IMR-90 (cell line): ENCODE results near the gene RAP1A. TPM values are rescaled to one million over a fixed set of nuclear protein-coding genes. Genes with fewer than 3 reads are reported as not detected.

Experiments
- ATAC-seq: fragments of 200-7000 bp; cut with Tn5 transposase; 2 replicates; pipeline ENCODE4 v1.9.1; 2020; ENCODE audit warnings: low read depth, mild to moderate bottlenecking, moderate library complexity
- BruUV-seq: library from RNA; stranded (reverse); fragments of 400-500 nt; replicated peaks from 2 replicates; lab custom pipeline; 2021; lab: Mats Ljungman, UMichigan
- CTCF ChIA-PET: fragments of 300-600 bp; formaldehyde crosslinking; extraction: SDS; loops from one replicate; lab custom pipeline; 2021; ENCODE audit warnings: antibody characterized with exemption; lab: Yijun Ruan, JAX
- POLR2A ChIA-PET: fragments of 300-600 bp; sonication (Branson Sonifier 250); formaldehyde crosslinking; loops from one replicate; lab custom pipeline; 2022; ENCODE audit warnings: antibody characterized with exemption; ENCODE audit not compliant: unreplicated experiment; lab: Charles Lee
- DNase-seq: peaks from one replicate; pipeline ENCODE4 v3.0.0; 2013
- H2AFZ ChIP-seq: replicated peaks from 2 replicates; pipeline ENCODE3; 2013; ENCODE audit warnings: low read length, mild to moderate bottlenecking; ENCODE audit not compliant: poor library complexity
- H2AK5ac ChIP-seq: 2 replicates; pipeline ENCODE4 v1.6.1; 2013; ENCODE audit warnings: low read depth, low read length, inconsistent platforms
- H2AK9ac ChIP-seq: replicated peaks from 2 replicates; pipeline ENCODE3; 2013; ENCODE audit warnings: mild to moderate bottlenecking, low read depth, low read length, moderate library complexity; ENCODE audit not compliant: poor library complexity
- H2BK120ac ChIP-seq: 2 replicates; pipeline ENCODE4 v1.6.1; 2013; ENCODE audit warnings: low read depth, low read length, inconsistent platforms
- H2BK15ac ChIP-seq: 3 replicates; pipeline ENCODE4 v1.6.1; 2013; ENCODE audit warnings: low read depth, low read length, inconsistent platforms
- H2BK20ac ChIP-seq: 2 replicates; pipeline ENCODE4 v1.6.1; 2013; ENCODE audit warnings: low read depth, mild to moderate bottlenecking, inconsistent platforms, low read length, moderate library complexity
- H2BK5ac ChIP-seq: 2 replicates; pipeline ENCODE4 v1.6.1; 2013; ENCODE audit warnings: mild to moderate bottlenecking, low read depth, low read length, inconsistent platforms; ENCODE audit not compliant: poor library complexity, severe bottlenecking
- H3K14ac ChIP-seq: replicated peaks from 2 replicates; pipeline ENCODE4 v1.6.1; 2013; ENCODE audit warnings: low read depth, low read length, inconsistent platforms
- H3K18ac ChIP-seq: 2 replicates; pipeline ENCODE4 v1.6.1; 2013; ENCODE audit warnings: low read depth, low read length, control low read depth
- H3K23ac ChIP-seq: 2 replicates; pipeline ENCODE4 v1.6.1; 2013; ENCODE audit warnings: low read depth, low read length, inconsistent platforms
- H3K27ac ChIP-seq: 2 replicates; pipeline ENCODE4 v1.5.1; 2013; ENCODE audit warnings: mild to moderate bottlenecking, control low read depth, low read length; ENCODE audit not compliant: insufficient read depth
- H3K27me3 ChIP-seq: 2 replicates; pipeline ENCODE4 v1.6.1; 2013; ENCODE audit warnings: low read length; ENCODE audit not compliant: control insufficient read depth, insufficient read depth
- H3K36me3 ChIP-seq: 2 replicates; pipeline ENCODE4 v1.6.1; 2013; ENCODE audit warnings: low read length, mixed read lengths; ENCODE audit not compliant: control insufficient read depth, insufficient read depth
- H3K4ac ChIP-seq: 2 replicates; pipeline ENCODE4 v1.6.1; 2013; ENCODE audit warnings: low read depth, low read length, inconsistent platforms
- H3K4me1 ChIP-seq: 2 replicates; pipeline ENCODE4 v1.6.1; 2013; ENCODE audit warnings: low read length, mixed read lengths; ENCODE audit not compliant: control insufficient read depth, insufficient read depth
- H3K4me2 ChIP-seq: 2 replicates; pipeline ENCODE4 v1.6.1; 2013; ENCODE audit warnings: low read depth, mild to moderate bottlenecking, control low read depth, low read length, moderate library complexity
- H3K4me3 ChIP-seq: 2 replicates; pipeline ENCODE4 v1.5.1; 2013; ENCODE audit warnings: low read depth, mild to moderate bottlenecking, control low read depth, low read length, moderate library complexity; ENCODE audit not compliant: insufficient read depth
- H3K56ac ChIP-seq: 2 replicates; pipeline ENCODE4 v1.6.1; 2013; ENCODE audit warnings: low read length, inconsistent platforms; ENCODE audit not compliant: insufficient read depth; ENCODE audit errors: extremely low read depth
- H3K79me1 ChIP-seq, 2 experiments: 2 replicates each; pipeline ENCODE4 v1.6.1; 2013; ENCODE audit warnings: low read length in 2 of 2, inconsistent platforms in 1 of 2, low read depth in 1 of 2
- H3K9ac ChIP-seq: 2 replicates; pipeline ENCODE4 v1.6.1; 2013; ENCODE audit warnings: low read depth, low read length, control low read depth
- H3K9me1 ChIP-seq: 2 replicates; pipeline ENCODE4 v1.6.1; 2013; ENCODE audit warnings: low read length, inconsistent platforms; ENCODE audit not compliant: insufficient read depth
- H3K9me3 ChIP-seq: 2 replicates; pipeline ENCODE4 v1.6.1; 2013; ENCODE audit warnings: low read length; ENCODE audit not compliant: control insufficient read depth, insufficient read depth
- H4K20me1 ChIP-seq: 2 replicates; pipeline ENCODE4 v1.6.1; 2013; ENCODE audit warnings: low read length, inconsistent platforms; ENCODE audit not compliant: insufficient read depth
- H4K5ac ChIP-seq: 2 replicates; pipeline ENCODE4 v1.6.1; 2013; ENCODE audit warnings: mild to moderate bottlenecking, low read depth, low read length, control low read depth
- H4K8ac ChIP-seq, 2 experiments: 2 replicates each; pipeline ENCODE4 v1.6.1; 2013; ENCODE audit warnings: low read depth in 2 of 2, low read length in 2 of 2, control low read depth in 1 of 2, inconsistent platforms in 1 of 2
- H4K91ac ChIP-seq: 2 replicates; pipeline ENCODE4 v1.6.1; 2013; ENCODE audit warnings: low read depth, low read length, inconsistent platforms; ENCODE audit not compliant: insufficient read depth
- BHLHE40 ChIP-seq: fragments of 150-350 bp; IDR thresholded peaks from 2 replicates; pipeline ENCODE4 v1.6.1; 2016; ENCODE audit warnings: mild to moderate bottlenecking, low read depth, low read length
- MAFK ChIP-seq: IDR thresholded peaks from 2 replicates; pipeline ENCODE4 v1.6.1; 2012; ENCODE audit warnings: low read depth, low read length, improper control_type of control experiment
- MAZ ChIP-seq: IDR thresholded peaks from 2 replicates; pipeline ENCODE4 v1.6.1; 2012; ENCODE audit warnings: low read depth, mild to moderate bottlenecking, low read length, improper control_type of control experiment, moderate library complexity, borderline replicate concordance
- MXI1 ChIP-seq: IDR thresholded peaks from 2 replicates; pipeline ENCODE4 v1.6.1; 2012; ENCODE audit warnings: low read depth, mild to moderate bottlenecking, low read length, moderate library complexity, borderline replicate concordance
- RAD21 ChIP-seq: IDR thresholded peaks from 2 replicates; pipeline ENCODE4 v1.6.1; 2012; ENCODE audit warnings: low read length, improper control_type of control experiment
- RCOR1 ChIP-seq: IDR thresholded peaks from 2 replicates; pipeline ENCODE4 v1.6.1; 2012; ENCODE audit warnings: mild to moderate bottlenecking, low read length, improper control_type of control experiment; ENCODE audit not compliant: insufficient replicate concordance
- RFX5 ChIP-seq: IDR thresholded peaks from 2 replicates; pipeline ENCODE4 v1.8.0; 2012; ENCODE audit warnings: low read depth, mild to moderate bottlenecking, low read length, moderate library complexity
- SMC3 ChIP-seq: fragments of 150-350 bp; IDR thresholded peaks from 2 replicates; pipeline ENCODE4 v1.6.1; 2016; ENCODE audit warnings: low read depth, mild to moderate bottlenecking, antibody characterized with exemption, low read length, moderate library complexity
- WGBS, 2 experiments: methylation state at CpG; one replicate each; pipeline versions ENCODE4 v1.1.5 to v1.1.7; 2013; ENCODE audit warnings: missing lambda C conversion rate in 2 of 2; ENCODE audit not compliant: insufficient read length in 1 of 2; ENCODE audit errors: extremely low coverage in 2 of 2; 5-methylcytosine and 5-hydroxymethylcytosine counted together
- dilution Hi-C: fragments of 300-500 bp; cut with HindIII; formaldehyde crosslinking; loops from one replicate; pipeline ENCODE4 v1.14.3; 2018; ENCODE audit warnings: low sequenced_read_pairs; ENCODE audit not compliant: unreplicated experiment
- in situ Hi-C: fragments of 300-500 bp; cut with MboI; formaldehyde crosslinking; loops from 3 replicates; pipeline ENCODE4 v1.14.3; 2019; ENCODE audit warnings: low sequenced_read_pairs, inconsistent platforms, mixed read lengths
- intact Hi-C: fragments of 100-400 bp; cut with micrococcal nuclease; formaldehyde crosslinking; loops from 2 replicates; pipeline ENCODE4 v1.10.0; 2022
- polyA plus RNA-seq, 3 experiments: library from polyadenylated mRNA; depleted of rRNA; stranded (reverse); fragments of >200 nt; gene quantifications; 2 replicates each; pipeline ENCODE4 v1.2.3, GENCODE V29; 2012; ENCODE audit warnings: low replicate concordance in 1 of 3
- total RNA-seq: library from RNA; depleted of rRNA; stranded (reverse); fragments of >200 nt; gene quantifications from 2 replicates; pipeline ENCODE4 v1.2.3, GENCODE V29; 2012
- TF ChIP-seq, protein P1 (sequence below): conservative IDR thresholded peaks from 2 replicates; pipeline ENCODE4 v1.5.1; 2012; ENCODE audit warnings: mild to moderate bottlenecking, low read depth, low read length, improper control_type of control experiment

The RAP1A gene
- total and polyA plus RNA-seq, 2 of the 4 experiments (the other 2 are of a cell fraction) = 18.1 to 43.6 TPM

- H3K18ac ChIP-seq = no peak overlapping the region
- dilution Hi-C loops (no loop called here), intact Hi-C loops (no loop called here), in situ Hi-C loops (no loop called here)
- H3K14ac ChIP-seq = no peak overlapping the region
- no peaks in the 10 kb centered on the region for H3K79me1 ChIP-seq
- POLR2A ChIA-PET = no interaction called here
- H3K27ac ChIP-seq = no peak overlapping the region
- no peak overlapping the region for H3K4me2 ChIP-seq
- peaks cover 5% of the 10 kb centered on the region for H3K4me1 ChIP-seq
- H2AK9ac ChIP-seq = no peak overlapping the region
- no peaks in the 10 kb centered on the region; the same call in 1 of the 2 replicates for H3K27me3 ChIP-seq
- no peaks in the 10 kb centered on the region for H4K20me1 ChIP-seq
- H3K36me3 ChIP-seq = no peaks in the 10 kb centered on the region
- H3K23ac ChIP-seq = no peak overlapping the region
- ATAC-seq (no peak), DNase-seq (no peak)
- H2AFZ ChIP-seq = peak overlapping the region; percentile 16
- no peak overlapping the region for H2AK5ac ChIP-seq
- no peak overlapping the region for H2BK5ac ChIP-seq
- H3K4ac ChIP-seq = no peak overlapping the region
- H2BK15ac ChIP-seq = no peak overlapping the region
- H4K91ac ChIP-seq = no peak overlapping the region
- WGBS, 2 experiments = 40% methylated on average over 1 of the region's 7 CpGs; no CpG with 5 or more reads in 1 of the 2 experiments
- H3K56ac ChIP-seq = no peak overlapping the region
- H3K9ac ChIP-seq = no peak overlapping the region
- H3K9me1 ChIP-seq = peaks cover 3% of the 10 kb centered on the region; the same call in 1 of the 2 replicates
- no peak overlapping the region for H2BK20ac ChIP-seq
- no peak overlapping the region for H2BK120ac ChIP-seq
- H4K8ac ChIP-seq = no peak overlapping the region
- H4K5ac ChIP-seq = no peak overlapping the region
- TF ChIP-seq BHLHE40 (no peak), SMC3 (no peak), RAD21 (no peak), RCOR1 (no peak), MAZ (no peak), MAFK (no peak), MXI1 (no peak), RFX5 (no peak)
- TF ChIP-seq, protein P1, sequence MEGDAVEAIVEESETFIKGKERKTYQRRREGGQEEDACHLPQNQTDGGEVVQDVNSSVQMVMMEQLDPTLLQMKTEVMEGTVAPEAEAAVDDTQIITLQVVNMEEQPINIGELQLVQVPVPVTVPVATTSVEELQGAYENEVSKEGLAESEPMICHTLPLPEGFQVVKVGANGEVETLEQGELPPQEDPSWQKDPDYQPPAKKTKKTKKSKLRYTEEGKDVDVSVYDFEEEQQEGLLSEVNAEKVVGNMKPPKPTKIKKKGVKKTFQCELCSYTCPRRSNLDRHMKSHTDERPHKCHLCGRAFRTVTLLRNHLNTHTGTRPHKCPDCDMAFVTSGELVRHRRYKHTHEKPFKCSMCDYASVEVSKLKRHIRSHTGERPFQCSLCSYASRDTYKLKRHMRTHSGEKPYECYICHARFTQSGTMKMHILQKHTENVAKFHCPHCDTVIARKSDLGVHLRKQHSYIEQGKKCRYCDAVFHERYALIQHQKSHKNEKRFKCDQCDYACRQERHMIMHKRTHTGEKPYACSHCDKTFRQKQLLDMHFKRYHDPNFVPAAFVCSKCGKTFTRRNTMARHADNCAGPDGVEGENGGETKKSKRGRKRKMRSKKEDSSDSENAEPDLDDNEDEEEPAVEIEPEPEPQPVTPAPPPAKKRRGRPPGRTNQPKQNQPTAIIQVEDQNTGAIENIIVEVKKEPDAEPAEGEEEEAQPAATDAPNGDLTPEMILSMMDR = no peak
- no TSS peak for BruUV-seq
- H3K9me3 ChIP-seq = no peaks in the 10 kb centered on the region
- no peak overlapping the region for H3K4me3 ChIP-seq
- CTCF ChIA-PET = no interaction called here
These were observed 43.0 kb upstream of the RAP1A start for GRCh38 chr1:111576547-111576946.
